ENCODE data around the gene PARP3. TPM values are rescaled to one million over a fixed set of nuclear protein-coding genes. Genes with fewer than 3 reads are reported as not detected.

PARP3 gene
- total RNA-seq, 1 donor from 2014 or later: 29.5 TPM

DNA sequence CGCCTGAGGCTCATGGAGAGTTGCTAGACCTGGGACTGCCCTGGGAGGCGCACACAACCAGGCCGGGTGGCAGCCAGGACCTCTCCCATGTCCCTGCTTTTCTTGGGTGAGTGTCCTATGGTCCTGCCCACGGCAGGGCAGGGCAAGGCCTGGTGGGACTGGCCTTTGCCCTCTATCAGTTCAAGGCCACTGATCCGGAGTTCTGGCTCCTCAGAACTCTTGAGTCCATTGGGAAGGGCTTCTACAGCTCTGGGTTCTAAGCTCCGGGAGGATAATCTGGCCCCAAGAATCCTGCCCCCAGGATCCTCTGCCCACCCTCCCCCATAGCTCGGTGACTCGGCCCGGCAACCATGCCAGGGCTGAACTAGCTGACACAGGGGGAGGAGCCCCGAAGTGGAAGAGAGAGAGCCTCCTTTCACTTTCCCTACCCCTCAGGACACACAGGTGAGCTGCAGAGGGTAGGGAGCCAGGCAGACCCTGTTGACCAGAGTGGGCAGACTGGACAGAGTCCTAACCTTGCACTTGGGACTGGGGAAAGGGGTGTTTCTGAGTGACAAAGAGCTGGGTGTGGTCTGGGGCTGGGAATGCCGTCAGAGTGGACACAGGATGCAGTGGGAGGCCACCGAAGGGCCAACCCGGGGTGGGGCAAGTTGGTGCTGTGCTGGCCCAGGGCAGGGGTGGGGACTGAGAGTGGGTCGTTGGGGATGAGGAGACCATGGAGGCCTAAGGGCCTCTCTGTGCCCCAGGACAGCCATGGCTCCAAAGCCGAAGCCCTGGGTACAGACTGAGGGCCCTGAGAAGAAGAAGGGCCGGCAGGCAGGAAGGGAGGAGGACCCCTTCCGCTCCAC is 664 bp downstream of the PARP3 start:
- peak overlapping the region; percentile 97 to 98 for H3K27ac ChIP-seq
- DNase-seq (ENCODE audit: low spot score in 2 of 2): peak in 1 of 2 donors; percentile 82
- peaks cover 0 to 11% of the 10 kb centered on the region in 2 donors for H3K36me3 ChIP-seq
- intact Hi-C loops (cut with DNase I): loop anchor here (1.0 to 10.0 kb wide), 6 partner anchors 24 to 762 kb away; partner anchors contain the start of genes ABHD14B, DUSP7, GLT8D1 and MANF
- H3K9me3 ChIP-seq: no peaks in the 10 kb centered on the region
- H3K4me3 ChIP-seq: peak overlapping the region; percentile 50 to 91
- TF ChIP-seq, protein P1, sequence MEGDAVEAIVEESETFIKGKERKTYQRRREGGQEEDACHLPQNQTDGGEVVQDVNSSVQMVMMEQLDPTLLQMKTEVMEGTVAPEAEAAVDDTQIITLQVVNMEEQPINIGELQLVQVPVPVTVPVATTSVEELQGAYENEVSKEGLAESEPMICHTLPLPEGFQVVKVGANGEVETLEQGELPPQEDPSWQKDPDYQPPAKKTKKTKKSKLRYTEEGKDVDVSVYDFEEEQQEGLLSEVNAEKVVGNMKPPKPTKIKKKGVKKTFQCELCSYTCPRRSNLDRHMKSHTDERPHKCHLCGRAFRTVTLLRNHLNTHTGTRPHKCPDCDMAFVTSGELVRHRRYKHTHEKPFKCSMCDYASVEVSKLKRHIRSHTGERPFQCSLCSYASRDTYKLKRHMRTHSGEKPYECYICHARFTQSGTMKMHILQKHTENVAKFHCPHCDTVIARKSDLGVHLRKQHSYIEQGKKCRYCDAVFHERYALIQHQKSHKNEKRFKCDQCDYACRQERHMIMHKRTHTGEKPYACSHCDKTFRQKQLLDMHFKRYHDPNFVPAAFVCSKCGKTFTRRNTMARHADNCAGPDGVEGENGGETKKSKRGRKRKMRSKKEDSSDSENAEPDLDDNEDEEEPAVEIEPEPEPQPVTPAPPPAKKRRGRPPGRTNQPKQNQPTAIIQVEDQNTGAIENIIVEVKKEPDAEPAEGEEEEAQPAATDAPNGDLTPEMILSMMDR (IDR thresholded peaks at IDR 0.05): no peak
- H3K27me3 ChIP-seq: no peaks in the 10 kb centered on the region
- peaks cover 14 to 23% of the 10 kb centered on the region in 2 donors for H3K4me1 ChIP-seq

DNA sequence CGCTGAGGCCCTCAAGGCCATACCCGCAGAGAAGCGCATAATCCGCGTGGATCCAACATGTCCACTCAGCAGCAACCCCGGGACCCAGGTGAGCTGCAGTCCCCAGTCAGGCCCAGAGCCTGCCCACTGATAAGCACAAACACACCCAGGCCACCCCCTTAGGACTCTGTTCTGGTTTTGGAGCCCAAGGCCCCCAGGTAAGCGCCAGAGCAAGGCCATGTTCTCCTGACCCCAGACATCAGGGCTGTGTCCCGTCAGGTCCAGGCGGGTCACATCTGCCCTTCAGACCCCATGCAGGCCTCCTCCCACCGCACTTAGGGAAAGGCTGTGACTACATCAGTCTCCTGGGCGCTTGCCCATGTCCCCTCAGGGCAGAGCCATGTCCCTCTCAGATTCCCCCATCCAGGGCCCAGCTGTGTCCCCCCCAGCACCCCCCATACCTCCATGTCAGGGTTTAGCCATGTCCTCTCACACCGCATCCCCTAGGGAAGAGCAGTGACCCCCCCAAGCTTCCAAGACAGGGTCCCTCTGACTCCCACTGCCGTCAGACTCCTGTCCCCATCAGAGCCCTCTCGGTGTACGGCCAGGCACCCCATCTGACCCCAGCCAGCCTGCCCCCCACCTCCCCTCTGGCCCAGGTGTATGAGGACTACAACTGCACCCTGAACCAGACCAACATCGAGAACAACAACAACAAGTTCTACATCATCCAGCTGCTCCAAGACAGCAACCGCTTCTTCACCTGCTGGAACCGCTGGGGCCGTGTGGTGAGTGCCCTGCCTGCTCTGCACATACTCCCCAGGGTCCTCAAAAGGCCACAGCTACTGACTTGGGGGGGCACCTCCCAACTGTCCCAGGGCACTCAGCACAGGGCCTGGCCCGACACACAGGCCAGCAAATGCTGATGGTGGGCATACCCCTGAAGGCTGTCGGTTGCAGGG is 1.6 kb downstream of the PARP3 start:
- peak overlapping the region; percentile 50 to 91 for H3K4me3 ChIP-seq
- peak overlapping the region; percentile 97 to 98 for H3K27ac ChIP-seq
- intact Hi-C loops (cut with DNase I): loop anchor here (2.0 to 10.0 kb wide), 4 partner anchors 23 to 761 kb away; partner anchors contain the start of genes DUSP7, GLT8D1, MANF and PCBP4
- DNase-seq (ENCODE audit: low spot score in 2 of 2): peak in 1 of 2 donors; percentile 62
- no peaks in the 10 kb centered on the region for H3K27me3 ChIP-seq
- peaks cover 14 to 23% of the 10 kb centered on the region in 2 donors for H3K4me1 ChIP-seq
- no peaks in the 10 kb centered on the region for H3K9me3 ChIP-seq
- H3K36me3 ChIP-seq: peaks cover 2 to 3% of the 10 kb centered on the region in 2 donors
- TF ChIP-seq, protein P1 (IDR thresholded peaks at IDR 0.05): no peak

DNA sequence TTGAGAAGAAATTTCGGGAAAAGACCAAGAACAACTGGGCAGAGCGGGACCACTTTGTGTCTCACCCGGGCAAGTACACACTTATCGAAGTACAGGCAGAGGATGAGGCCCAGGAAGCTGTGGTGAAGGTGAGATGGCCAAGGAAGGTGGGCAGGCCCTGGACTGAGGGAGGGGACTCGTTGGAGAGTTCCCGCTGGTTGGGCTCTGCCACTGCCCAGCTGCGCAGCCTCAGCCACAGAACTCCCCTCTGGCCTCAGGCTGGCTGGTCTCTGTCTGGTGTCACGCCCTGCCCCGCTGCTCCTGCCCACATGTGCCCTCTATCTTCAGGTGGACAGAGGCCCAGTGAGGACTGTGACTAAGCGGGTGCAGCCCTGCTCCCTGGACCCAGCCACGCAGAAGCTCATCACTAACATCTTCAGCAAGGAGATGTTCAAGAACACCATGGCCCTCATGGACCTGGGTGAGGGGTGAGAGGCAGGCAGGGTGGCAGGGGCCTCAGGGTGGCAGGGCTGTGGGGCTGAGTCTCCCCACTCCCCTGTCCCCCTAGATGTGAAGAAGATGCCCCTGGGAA is 2.4 kb downstream of the PARP3 start:
- no peak overlapping the region for H3K27ac ChIP-seq
- TF ChIP-seq, protein P1 (IDR thresholded peaks at IDR 0.05): no peak
- no peak for DNase-seq (ENCODE audit: low spot score in 2 of 2)

DNA sequence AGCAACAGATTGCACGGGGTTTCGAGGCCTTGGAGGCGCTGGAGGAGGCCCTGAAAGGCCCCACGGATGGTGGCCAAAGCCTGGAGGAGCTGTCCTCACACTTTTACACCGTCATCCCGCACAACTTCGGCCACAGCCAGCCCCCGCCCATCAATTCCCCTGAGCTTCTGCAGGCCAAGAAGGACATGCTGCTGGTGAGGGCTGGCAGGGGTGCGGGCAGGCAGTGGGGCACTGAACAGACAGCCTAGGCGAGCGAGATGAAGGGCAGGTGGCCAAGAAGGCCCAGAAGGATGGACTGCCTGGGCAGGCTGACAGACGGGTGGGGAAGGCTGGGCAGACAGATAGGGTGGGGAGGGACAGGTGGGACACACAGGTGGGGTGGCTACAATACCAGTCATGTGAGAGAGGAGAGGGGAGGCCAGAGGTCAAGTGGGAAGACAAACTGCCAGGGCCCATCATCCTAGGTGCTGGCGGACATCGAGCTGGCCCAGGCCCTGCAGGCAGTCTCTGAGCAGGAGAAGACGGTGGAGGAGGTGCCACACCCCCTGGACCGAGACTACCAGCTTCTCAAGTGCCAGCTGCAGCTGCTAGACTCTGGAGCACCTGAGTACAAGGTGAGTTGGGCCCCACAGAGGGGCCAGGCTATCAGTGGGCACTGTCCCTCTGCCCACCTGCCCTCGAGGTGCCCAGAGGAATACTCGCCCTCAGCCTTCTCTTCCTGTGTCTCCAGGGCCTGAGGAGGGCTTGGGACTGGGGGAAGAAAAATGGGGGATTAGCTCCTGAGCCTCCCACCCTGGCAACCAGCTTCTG is 3.1 kb downstream of the PARP3 start:
- no peak overlapping the region for H3K27ac ChIP-seq
- H3K27me3 ChIP-seq: no peaks in the 10 kb centered on the region
- H3K4me1 ChIP-seq: peaks cover 14 to 23% of the 10 kb centered on the region in 2 donors
- no peak for DNase-seq (ENCODE audit: low spot score in 2 of 2)
- H3K36me3 ChIP-seq: peaks cover 0 to 7% of the 10 kb centered on the region in 2 donors
- no peaks in the 10 kb centered on the region for H3K9me3 ChIP-seq
- intact Hi-C loops (cut with DNase I): loop anchor here (10.0 kb wide), 2 partner anchors 560 to 760 kb away; partner anchors contain the start of genes GLT8D1, MANF and SPCS1
- TF ChIP-seq, protein P1 (IDR thresholded peaks at IDR 0.05): no peak
- no peak overlapping the region for H3K4me3 ChIP-seq

More for the DNA sequence above, 2.4 kb downstream of the PARP3 start:
- peaks cover 14 to 23% of the 10 kb centered on the region in 2 donors for H3K4me1 ChIP-seq
- peaks cover 0 to 7% of the 10 kb centered on the region in 2 donors for H3K36me3 ChIP-seq
- H3K9me3 ChIP-seq: no peaks in the 10 kb centered on the region
- H3K27me3 ChIP-seq: no peaks in the 10 kb centered on the region
- intact Hi-C loops (cut with DNase I): loop anchor here (10.0 kb wide), 2 partner anchors 560 to 760 kb away; partner anchors contain the start of genes GLT8D1, MANF and SPCS1
- no peak overlapping the region for H3K4me3 ChIP-seq

Measured in ascending aorta (tissue), 2 donors.